Lower lobe of right lung (tissue), 2 donors: ENCODE results near the gene RHOV. TPM values are rescaled to one million over a fixed set of nuclear protein-coding genes. Genes with fewer than 3 reads are reported as not detected.

Experiments
- ATAC-seq, 2 donors: fragments of 200-7000 bp; cut with Tn5 transposase; one replicate each; pipeline ENCODE4 v1.9.1; 2020 to 2022; ENCODE audit warnings: mild to moderate bottlenecking in 2 of 2, moderate library complexity in 2 of 2
- DNase-seq: peaks from one replicate; pipeline ENCODE4 v3.0.0-alpha.2; 2020
- H3K27ac ChIP-seq: fragments of 200-600 bp; one replicate; pipeline ENCODE4 v1.8.0; 2022
- H3K27me3 ChIP-seq: fragments of 200-600 bp; one replicate; pipeline ENCODE4 v1.8.0; 2022; ENCODE audit warnings: low read depth
- H3K36me3 ChIP-seq: fragments of 200-600 bp; one replicate; pipeline ENCODE4 v1.8.0; 2022; ENCODE audit warnings: mild to moderate bottlenecking
- H3K4me1 ChIP-seq: fragments of 200-600 bp; one replicate; pipeline ENCODE4 v1.8.0; 2022
- H3K4me3 ChIP-seq: fragments of 200-600 bp; one replicate; pipeline ENCODE4 v1.8.0; 2022; ENCODE audit warnings: mild to moderate bottlenecking
- H3K9me3 ChIP-seq: fragments of 200-600 bp; one replicate; pipeline ENCODE4 v1.8.0; 2022
- intact Hi-C: fragments of 100-400 bp; cut with DNase I; formaldehyde crosslinking; loops from one replicate; pipeline ENCODE4 v1.11.0; 2022
- total RNA-seq: library from RNA; stranded (reverse); fragmentation: NEBNext Ultra II Directional; extraction: Animal tissue kit (Norgen Biotek cat#: 25700); gene quantifications from one replicate; pipeline ENCODE4 v1.2.1, GENCODE V29; 2021
- TF ChIP-seq, protein P1 (sequence below): fragments of 200-600 bp; IDR thresholded peaks from one replicate; pipeline ENCODE4 v1.8.0; 2022; ENCODE audit warnings: antibody characterized with exemption, mild to moderate bottlenecking
- donor health status: DM: no; HTN: yes; CAD: no; lungs with severe emphysema.

Gene RHOV
- total RNA-seq, 1 donor from 2014 or later, result 1.5 TPM

DNA sequence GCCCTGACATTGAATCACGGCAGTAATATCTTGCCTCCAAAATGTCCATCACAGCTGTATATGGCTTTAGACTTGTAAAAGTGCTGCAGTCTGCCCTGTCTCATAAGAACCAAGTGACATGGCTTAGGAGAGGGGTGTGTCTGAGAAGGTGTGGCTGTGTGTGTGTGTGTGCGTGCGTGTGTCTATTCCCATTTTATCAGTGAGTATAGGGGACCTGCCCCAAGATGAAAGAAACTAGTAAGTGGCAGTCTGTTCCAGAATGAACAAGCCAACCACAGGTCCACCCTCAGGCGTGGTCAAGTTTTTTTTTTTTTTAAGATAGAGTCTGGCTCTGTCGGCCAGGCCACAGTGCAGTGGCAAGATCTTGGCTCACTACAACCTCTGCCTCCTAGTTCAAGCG lies 5.6 kb upstream of the RHOV start:
- Histone ChIP-seq H3K27me3 (no peaks in the 10 kb centered on the region), H3K4me3 (no peak overlapping the region), H3K27ac (no peak overlapping the region), H3K9me3 (no peaks in the 10 kb centered on the region), H3K4me1 (no peaks in the 10 kb centered on the region), H3K36me3 (no peaks in the 10 kb centered on the region)
- DNase-seq (no peak), ATAC-seq (peak in 1 of 2 donors; percentile 19)
- intact Hi-C loops, result no loop called here
- TF ChIP-seq, protein P1, sequence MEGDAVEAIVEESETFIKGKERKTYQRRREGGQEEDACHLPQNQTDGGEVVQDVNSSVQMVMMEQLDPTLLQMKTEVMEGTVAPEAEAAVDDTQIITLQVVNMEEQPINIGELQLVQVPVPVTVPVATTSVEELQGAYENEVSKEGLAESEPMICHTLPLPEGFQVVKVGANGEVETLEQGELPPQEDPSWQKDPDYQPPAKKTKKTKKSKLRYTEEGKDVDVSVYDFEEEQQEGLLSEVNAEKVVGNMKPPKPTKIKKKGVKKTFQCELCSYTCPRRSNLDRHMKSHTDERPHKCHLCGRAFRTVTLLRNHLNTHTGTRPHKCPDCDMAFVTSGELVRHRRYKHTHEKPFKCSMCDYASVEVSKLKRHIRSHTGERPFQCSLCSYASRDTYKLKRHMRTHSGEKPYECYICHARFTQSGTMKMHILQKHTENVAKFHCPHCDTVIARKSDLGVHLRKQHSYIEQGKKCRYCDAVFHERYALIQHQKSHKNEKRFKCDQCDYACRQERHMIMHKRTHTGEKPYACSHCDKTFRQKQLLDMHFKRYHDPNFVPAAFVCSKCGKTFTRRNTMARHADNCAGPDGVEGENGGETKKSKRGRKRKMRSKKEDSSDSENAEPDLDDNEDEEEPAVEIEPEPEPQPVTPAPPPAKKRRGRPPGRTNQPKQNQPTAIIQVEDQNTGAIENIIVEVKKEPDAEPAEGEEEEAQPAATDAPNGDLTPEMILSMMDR, result no peak

- Histone ChIP-seq H3K27ac (no peak overlapping the region), H3K36me3 (no peaks in the 10 kb centered on the region), H3K9me3 (no peaks in the 10 kb centered on the region), H3K4me3 (no peak overlapping the region), H3K4me1 (peaks cover 8% of the 10 kb centered on the region), H3K27me3 (peaks cover 2% of the 10 kb centered on the region)
- TF ChIP-seq, protein P1, result no peak
- intact Hi-C loops, result no loop called here
- no peak for DNase-seq
- ATAC-seq, result peak; percentile 75 to 77
These were observed 4.8 kb upstream of the RHOV start for GRCh38 chr15:40878785-40879184.

DNA sequence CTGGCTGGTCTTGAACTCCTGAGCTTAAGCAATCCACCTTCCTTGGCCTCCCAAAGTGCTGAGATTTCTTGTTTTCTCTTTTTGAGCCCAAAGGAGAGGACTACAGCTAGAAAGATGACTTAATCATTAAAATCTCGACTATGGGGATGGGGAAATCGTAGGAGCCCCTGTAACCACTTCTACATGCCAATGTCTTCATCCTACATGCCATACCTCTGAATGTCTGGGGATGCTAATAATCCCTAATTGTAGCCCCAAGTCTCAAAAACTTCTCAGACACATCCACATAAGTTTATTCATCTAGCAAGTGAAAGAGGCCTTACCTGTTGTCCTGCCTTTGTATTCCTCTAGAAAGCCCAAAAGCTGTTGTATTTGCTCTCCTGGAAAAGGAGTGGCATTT lies 3.7 kb upstream of the RHOV start:
- no peak for DNase-seq
- TF ChIP-seq, protein P1, result no peak
- intact Hi-C loops, result no loop called here
- H3K27me3 ChIP-seq, result peaks cover 4% of the 10 kb centered on the region
- ATAC-seq, result no peak
- H3K36me3 ChIP-seq, result no peaks in the 10 kb centered on the region
- no peaks in the 10 kb centered on the region for H3K9me3 ChIP-seq
- H3K4me3 ChIP-seq, result no peak overlapping the region
- H3K4me1 ChIP-seq, result peaks cover 15% of the 10 kb centered on the region
- H3K27ac ChIP-seq, result no peak overlapping the region

DNA sequence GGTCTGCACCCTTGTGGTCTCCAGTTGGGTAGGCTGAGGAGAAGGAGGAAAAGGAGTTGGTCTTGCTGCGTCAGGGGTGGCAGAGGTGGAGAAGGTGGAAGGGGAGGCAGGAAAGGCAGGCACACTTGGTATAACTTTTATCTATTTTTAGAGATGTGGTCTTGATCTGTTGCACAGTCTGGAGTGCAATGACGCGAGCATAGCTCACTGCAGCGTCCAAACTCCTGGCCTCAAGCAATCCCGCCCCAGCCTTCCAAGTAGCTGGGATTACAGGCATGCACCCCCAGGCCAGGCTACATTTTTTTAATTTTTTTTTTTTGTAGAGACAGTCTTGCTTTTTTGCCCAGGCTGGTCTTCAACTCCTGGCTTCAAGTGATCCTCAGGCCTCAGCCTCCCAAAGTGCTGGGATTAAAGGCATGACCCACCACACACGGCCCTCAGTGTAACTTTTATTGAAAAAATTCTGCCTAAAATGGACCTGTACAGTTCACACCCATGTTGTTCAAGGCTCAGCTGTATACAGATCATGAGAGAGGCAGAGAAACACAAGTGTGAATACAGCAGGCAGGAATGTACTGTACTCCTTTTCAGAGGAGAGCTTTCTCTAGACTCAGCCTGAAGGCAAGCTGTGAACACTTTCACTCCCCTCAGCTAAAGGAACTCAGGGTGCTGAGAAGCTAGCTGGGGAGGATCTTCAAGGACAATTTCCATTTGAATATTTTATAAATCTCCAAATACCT lies 2.1 kb upstream of the RHOV start:
- Histone ChIP-seq H3K27me3 (peaks cover 4% of the 10 kb centered on the region), H3K4me1 (peaks cover 15% of the 10 kb centered on the region), H3K36me3 (no peaks in the 10 kb centered on the region), H3K4me3 (no peak overlapping the region), H3K27ac (no peak overlapping the region), H3K9me3 (no peaks in the 10 kb centered on the region)
- intact Hi-C loops, result no loop called here
- ATAC-seq (no peak), DNase-seq (no peak)
- TF ChIP-seq, protein P1, result no peak

GRCh38 chr15:40872791-40873693 lies 992 bp downstream of the RHOV start:
- no peak overlapping the region for H3K27ac ChIP-seq
- intact Hi-C loops, result no loop called here
- DNase-seq, result no peak

More at GRCh38 chr15:40872791-40873693, 992 bp downstream of the RHOV start:
- Histone ChIP-seq H3K36me3 (no peaks in the 10 kb centered on the region), H3K4me1 (peaks cover 15% of the 10 kb centered on the region), H3K4me3 (peak overlapping the region; percentile 65), H3K27me3 (peaks cover 4% of the 10 kb centered on the region), H3K9me3 (no peaks in the 10 kb centered on the region)
- ATAC-seq, result no peak
- TF ChIP-seq, protein P1, result no peak
